GM13976 (cell line): ENCODE data around the gene IL36RN.
"Not testable (repeated sequence)": the region's sequence is repeated elsewhere in the genome, so short reads cannot be mapped to it uniquely, and the experiment has no call there.

ENCODE experiments used
- DNase-seq: peaks from one replicate; pipeline ENCODE4 v3.0.0; 2012; ENCODE audit warnings: low spot score
- in situ Hi-C: fragments of 300-500 bp; cut with MboI; formaldehyde crosslinking; loops from one replicate; pipeline ENCODE4 v1.12.0; 2022; ENCODE audit warnings: low sequenced_read_pairs, mixed read lengths, inconsistent platforms; ENCODE audit not compliant: unreplicated experiment
- TF ChIP-seq, protein P1 (sequence below): IDR thresholded peaks from 2 replicates; pipeline ENCODE4 v1.5.1; 2012; ENCODE audit warnings: borderline replicate concordance, mild to moderate bottlenecking; ENCODE audit not compliant: insufficient read depth; ENCODE audit errors: extremely low read depth, missing control alignments, control extremely low read depth

Gene IL36RN

DNA sequence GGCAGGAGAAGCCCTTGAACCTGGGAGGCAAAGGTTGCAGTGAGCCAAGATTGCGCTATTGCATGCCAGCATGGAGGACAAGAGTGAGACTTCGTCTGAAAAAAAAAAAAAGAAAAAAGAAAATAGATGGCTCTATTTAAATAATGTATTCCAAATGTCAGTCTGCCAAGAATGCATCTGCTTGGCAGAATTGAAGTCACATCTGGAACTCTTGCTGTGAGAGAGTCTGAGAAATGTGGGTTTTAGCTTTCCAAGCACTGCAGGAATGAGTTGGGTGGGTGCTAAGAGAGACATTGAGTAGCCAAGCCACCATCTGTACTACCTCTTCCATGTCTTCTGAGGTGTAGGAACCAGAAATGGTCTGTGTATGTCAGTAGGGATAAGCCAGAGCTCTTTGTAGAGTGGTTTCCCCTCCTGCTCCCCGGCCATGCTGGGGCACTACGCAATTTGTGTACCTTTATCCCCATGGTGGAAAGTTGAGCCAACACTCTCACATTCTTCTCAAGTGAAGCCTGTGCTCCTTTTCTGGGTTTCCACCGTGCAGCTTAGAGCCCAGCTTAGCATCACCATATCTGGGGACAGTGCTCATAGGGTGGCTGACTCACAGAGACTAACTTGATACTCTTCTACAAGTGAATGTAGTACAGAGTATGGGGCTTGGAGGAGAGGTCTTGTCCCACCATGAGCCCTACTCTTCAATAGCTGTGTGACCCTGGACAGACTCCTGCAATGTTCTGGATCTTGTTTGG lies 34.0 kb downstream of the IL36RN start:
- TF ChIP-seq, protein P1, sequence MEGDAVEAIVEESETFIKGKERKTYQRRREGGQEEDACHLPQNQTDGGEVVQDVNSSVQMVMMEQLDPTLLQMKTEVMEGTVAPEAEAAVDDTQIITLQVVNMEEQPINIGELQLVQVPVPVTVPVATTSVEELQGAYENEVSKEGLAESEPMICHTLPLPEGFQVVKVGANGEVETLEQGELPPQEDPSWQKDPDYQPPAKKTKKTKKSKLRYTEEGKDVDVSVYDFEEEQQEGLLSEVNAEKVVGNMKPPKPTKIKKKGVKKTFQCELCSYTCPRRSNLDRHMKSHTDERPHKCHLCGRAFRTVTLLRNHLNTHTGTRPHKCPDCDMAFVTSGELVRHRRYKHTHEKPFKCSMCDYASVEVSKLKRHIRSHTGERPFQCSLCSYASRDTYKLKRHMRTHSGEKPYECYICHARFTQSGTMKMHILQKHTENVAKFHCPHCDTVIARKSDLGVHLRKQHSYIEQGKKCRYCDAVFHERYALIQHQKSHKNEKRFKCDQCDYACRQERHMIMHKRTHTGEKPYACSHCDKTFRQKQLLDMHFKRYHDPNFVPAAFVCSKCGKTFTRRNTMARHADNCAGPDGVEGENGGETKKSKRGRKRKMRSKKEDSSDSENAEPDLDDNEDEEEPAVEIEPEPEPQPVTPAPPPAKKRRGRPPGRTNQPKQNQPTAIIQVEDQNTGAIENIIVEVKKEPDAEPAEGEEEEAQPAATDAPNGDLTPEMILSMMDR: no peak
- DNase-seq: no peak
- in situ Hi-C loops: no loop called here

DNA sequence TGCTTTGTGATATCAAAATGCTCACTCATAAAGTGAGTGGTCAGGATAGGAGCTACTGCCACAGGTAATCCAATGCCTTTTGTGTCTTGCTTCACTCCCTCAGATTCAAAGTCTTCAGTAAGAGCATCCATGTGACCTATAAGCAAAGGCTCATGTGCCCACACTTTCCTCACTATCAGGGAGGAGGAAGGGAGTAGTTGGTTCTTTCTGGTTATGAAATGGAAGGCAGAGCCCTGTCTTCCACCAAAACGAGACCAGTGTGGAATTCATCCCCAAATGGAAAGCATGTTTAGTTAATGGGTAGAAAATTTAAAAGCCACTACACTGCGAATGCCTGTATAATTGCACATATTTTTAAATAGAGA lies 34.6 kb downstream of the IL36RN start:
- DNase-seq: no peak
- TF ChIP-seq, protein P1: no peak
- in situ Hi-C loops: no loop called here

DNA sequence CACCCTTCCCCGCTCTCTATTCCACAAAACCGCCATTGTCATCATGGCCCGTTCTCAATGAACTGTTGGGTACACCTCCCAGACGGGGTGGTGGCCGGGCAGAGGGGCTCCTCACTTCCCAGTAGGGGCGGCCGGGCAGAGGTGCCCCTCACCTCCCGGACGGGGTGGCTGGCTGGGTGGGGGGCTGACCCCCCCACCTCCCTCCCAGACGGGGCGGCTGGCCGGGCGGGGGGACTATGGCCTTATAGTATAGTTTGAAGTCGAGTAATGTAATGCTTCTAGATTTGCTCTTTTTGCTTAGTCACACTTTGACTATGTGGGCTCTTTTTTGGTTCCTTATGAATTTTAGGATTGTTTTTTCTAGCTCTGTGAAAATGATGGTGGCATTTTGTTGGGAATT lies 37.3 kb downstream of the IL36RN start:
- in situ Hi-C loops, DNase-seq: not testable (repeated sequence)

DNA sequence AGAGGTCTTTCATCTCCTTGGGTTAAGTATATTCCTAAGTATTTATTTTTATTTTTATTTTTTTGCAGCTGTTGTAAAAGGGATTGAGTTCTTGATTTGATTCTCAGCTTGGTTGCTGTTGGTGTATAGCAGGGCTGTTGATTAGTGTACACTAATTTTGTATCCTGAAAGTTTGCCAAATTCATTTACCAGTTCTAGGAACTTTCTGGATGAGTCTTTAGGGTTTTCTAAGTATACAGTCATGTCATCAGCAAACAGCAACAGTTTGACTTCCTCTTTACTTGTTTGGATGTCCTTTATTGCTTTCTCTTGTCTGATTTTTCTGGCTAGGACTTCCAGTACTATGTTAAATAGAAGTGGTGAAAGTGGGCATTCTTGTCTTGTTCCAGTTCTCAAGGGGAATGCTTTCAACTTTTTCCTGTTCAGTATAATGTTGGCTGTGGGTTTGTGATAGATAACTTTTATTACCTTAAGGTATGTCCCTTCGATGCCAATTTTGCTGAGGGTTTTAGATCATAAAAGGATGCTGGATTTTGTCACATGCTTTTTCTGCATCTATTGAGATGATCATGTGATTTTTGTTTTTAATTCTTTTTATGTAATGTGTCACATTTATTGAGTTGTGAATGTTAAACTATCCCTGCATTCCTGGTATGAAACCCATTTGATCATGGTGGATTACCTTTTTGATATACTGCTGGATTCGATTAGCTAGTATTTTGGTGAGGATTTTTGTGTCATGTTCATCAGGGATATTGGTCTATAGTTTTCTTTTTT lies 38.0 kb downstream of the IL36RN start:
- in situ Hi-C loops, DNase-seq: not testable (repeated sequence)

DNA sequence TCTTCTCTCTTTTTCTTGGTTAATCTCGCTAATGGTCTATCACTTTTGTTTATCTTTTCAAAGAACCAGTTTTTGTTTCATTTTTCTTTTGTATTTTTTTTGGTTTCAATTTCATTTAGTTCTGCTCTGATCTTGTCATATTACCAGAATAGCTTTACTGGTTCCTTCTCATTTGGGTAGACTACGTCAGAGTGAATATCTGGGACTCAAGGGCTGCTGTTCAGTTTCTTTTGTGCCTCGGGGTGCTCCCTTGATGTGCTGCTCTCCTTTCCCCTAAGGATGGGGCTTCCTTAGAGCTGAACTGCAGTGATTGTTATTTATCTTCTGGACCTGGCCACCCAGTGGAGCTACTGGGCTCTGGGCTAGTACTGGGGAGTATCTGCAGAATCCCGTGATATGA lies 39.0 kb downstream of the IL36RN start:
- DNase-seq: peak; percentile 47
- in situ Hi-C loops: no loop called here
- TF ChIP-seq, protein P1: no peak

DNA sequence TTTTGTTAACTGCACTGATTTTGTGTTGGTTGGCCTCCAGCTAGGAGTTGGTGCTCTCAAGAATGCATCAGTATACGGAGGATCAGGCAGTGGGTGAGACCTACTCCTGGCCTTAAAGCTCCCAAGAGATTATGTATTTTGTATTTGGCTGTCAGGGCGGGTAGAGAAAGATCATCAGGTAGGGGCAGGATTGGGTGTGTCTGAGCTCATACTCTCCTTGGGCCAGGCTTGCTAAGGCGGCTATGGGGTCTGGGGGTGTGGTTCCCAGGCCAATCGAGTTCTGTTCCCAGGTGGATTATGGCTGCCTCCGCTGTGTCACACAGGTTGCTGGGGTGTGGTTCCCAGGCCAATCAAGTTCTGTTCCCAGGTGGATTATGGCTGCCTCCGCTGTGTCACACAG lies 39.5 kb downstream of the IL36RN start:
- TF ChIP-seq, protein P1: no peak
- no peak for DNase-seq
- in situ Hi-C loops: no loop called here

DNA sequence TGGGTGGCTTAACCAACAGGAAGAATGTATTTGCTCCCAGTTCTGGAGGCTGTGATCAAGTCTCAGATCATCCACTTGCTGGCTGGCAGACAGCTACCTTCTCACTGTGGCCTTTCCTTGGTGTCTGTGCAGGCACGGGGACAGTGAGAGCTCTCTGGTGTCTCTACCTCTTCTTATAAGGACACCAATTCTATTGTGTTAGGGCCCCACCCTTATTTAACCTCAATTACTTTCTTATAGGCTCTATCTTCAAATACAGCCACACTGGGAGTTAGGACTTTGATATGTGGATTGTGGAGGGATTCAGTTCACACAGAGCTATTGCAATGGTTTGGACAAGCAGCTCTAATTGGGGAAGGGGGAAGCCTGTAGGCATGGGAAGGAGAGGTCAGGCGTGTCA lies 43.1 kb downstream of the IL36RN start:
- TF ChIP-seq, protein P1: no peak
- in situ Hi-C loops: no loop called here
- DNase-seq: no peak

DNA sequence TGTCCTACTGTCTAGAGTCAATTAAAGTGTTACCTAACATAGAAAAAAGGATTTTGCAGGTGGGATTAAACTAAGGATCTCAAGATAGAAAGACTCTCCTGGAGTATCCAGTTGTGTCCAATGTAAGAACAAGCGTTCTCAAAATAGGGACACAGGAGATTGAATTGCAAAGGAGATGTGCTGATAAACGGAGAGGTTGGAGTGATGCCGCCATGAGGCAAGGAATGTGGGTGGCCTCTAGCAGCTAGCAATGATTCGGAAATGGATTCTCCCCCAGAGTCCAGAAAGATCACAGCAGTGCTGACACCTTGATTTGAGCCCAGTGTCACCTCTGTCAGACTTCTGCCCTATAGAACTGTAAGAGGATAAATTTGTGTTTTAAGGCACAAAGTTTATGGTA lies 44.3 kb downstream of the IL36RN start:
- no peak for DNase-seq
- in situ Hi-C loops: no loop called here
- TF ChIP-seq, protein P1: no peak
